ENCODE results near the gene RFPL4A. TPM values are rescaled to one million over a fixed set of nuclear protein-coding genes. Genes with fewer than 3 reads are reported as not detected.
"Not testable (repeated sequence)": the region's sequence is repeated elsewhere in the genome, so short reads cannot be mapped to it uniquely, and the experiment has no call there.

RFPL4A gene
- total RNA-seq, 4 donors from 2014 or later: not detected

DNA sequence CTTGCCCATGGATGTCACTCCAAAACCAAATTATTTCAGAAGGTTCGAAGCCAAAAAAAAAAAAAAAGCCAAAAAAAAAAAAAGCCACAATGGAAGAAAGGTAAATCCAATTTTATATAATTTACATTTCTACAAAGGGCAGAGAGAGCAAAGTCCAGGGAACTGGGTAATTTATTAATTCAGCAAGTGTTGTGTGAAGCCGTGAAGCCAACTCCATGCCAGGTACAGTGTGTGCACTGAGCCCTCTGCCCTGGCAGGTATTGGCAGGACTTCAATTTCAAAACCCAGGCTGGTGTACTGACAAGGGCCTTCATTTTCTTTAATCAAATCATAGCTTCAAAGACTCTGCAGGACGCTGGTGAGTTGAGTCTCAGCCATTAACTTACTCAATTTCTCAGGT is 5.5 kb upstream of the RFPL4A start:
- H3K36me3 ChIP-seq: no peaks in the 10 kb centered on the region
- 72% methylated on average over 3 of the region's 3 CpGs for WGBS
- no peak overlapping the region for H3K4me3 ChIP-seq
- TF ChIP-seq, protein P1, sequence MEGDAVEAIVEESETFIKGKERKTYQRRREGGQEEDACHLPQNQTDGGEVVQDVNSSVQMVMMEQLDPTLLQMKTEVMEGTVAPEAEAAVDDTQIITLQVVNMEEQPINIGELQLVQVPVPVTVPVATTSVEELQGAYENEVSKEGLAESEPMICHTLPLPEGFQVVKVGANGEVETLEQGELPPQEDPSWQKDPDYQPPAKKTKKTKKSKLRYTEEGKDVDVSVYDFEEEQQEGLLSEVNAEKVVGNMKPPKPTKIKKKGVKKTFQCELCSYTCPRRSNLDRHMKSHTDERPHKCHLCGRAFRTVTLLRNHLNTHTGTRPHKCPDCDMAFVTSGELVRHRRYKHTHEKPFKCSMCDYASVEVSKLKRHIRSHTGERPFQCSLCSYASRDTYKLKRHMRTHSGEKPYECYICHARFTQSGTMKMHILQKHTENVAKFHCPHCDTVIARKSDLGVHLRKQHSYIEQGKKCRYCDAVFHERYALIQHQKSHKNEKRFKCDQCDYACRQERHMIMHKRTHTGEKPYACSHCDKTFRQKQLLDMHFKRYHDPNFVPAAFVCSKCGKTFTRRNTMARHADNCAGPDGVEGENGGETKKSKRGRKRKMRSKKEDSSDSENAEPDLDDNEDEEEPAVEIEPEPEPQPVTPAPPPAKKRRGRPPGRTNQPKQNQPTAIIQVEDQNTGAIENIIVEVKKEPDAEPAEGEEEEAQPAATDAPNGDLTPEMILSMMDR (IDR thresholded peaks at IDR 0.05): no peak
- TF ChIP-seq POLR2AphosphoS5 (IDR thresholded peaks at IDR 0.05) (no peak), EP300 (IDR thresholded peaks at IDR 0.05) (no peak), POLR2A (IDR thresholded peaks at IDR 0.05) (no peak)
- H3K27ac ChIP-seq: no peak overlapping the region
- H3K4me1 ChIP-seq: no peaks in the 10 kb centered on the region
- H3K27me3 ChIP-seq: no peaks in the 10 kb centered on the region
- DNase-seq (ENCODE audit: low spot score in 2 of 2): no peak
- no peaks in the 10 kb centered on the region for H3K9me3 ChIP-seq

GRCh38 chr19:55756808-55757207 is 2.1 kb upstream of the RFPL4A start:
- WGBS: 80% methylated on average over 4 of the region's 4 CpGs

DNA sequence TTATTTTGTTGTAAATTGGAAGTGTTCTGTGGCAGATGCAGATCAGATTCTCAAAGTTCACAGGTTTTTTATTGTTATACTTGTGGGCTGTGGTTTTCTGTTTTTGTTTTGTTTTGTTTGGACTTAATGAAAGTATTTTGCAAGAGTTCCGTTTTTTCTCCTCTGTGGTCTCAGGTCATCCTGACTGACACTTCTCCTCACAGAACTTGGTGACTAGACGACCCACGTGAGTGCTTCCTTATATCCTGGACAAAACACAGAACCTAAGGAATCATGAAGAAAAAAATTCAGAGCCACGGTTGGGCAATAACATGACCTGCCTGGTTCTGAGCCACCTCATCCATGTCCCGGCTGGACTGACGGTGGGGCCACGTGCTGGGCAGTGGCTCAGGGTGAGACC is 7.6 kb downstream of the RFPL4A start:
- Histone ChIP-seq H3K27me3 (no peaks in the 10 kb centered on the region), H3K9me3 (no peaks in the 10 kb centered on the region), H3K36me3 (no peaks in the 10 kb centered on the region), H3K4me1 (no peaks in the 10 kb centered on the region), H3K4me3 (no peak overlapping the region), H3K27ac (no peak overlapping the region)
- DNase-seq (ENCODE audit: low spot score in 2 of 2): no peak
- no peak for TF ChIP-seq POLR2AphosphoS5 (IDR thresholded peaks at IDR 0.05)
- no peak for TF ChIP-seq POLR2A (IDR thresholded peaks at IDR 0.05)
- TF ChIP-seq EP300 (IDR thresholded peaks at IDR 0.05): no peak
- TF ChIP-seq, protein P1 (IDR thresholded peaks at IDR 0.05): no peak
- 74% methylated on average over 7 of the region's 7 CpGs for WGBS

More at GRCh38 chr19:55756808-55757207, 2.1 kb upstream of the RFPL4A start:
- H3K27ac ChIP-seq; DNase-seq (ENCODE audit: low spot score in 2 of 2); H3K4me3 ChIP-seq; H3K4me1 ChIP-seq; H3K9me3 ChIP-seq; H3K27me3 ChIP-seq; H3K36me3 ChIP-seq: not testable (repeated sequence)

DNA sequence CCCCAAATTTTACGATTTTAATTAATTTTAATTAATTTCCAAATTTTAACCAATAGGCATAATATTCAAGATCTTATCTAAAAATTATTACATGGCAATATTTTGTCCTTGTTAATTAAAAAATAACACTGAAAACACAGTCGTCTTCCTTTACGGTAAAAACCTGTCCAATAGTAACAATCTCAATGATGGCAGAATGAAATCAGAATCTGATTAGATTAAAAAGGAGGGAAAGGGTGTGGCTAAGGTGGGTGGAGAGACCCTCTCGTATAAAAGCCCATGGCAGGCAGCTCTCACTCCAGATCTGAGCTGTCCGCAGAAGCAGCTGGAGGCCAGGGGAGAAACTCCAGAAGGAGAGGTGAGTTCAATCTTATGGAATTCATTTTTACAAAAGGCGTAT is 9.9 kb downstream of the RFPL4A start, which contains the start of gene RFPL4AL1:
RFPL4AL1 (plus strand) TSS at position 301 of the 400 bp plus-strand sequence. CDS start 2,687 bp downstream, outside the sequence.
- not testable (repeated sequence) for H3K9me3 ChIP-seq; H3K4me3 ChIP-seq; H3K36me3 ChIP-seq; H3K27ac ChIP-seq; H3K4me1 ChIP-seq; DNase-seq (ENCODE audit: low spot score in 2 of 2); H3K27me3 ChIP-seq
- 89% methylated on average over 6 of the region's 6 CpGs for WGBS

DNA sequence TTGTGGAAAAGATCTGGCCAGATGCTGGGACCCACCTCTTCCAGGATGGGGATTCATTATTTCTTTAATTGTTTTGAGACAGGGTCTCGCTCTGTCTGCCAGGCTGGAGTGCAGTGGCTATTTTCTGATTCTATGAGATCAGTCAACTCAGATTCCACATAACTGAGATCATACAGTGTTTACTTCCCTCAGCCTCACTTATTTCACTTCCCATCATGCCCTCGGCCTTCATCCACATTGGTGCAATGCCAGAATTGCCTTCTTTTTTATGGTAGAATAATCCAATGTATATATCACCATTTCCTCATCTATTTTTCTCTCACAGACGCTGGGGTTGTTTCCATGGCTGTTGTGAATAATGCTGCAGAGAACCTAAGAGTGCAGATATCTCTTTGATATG is 10.7 kb downstream of the RFPL4A start:
- H3K4me1 ChIP-seq; H3K27ac ChIP-seq; H3K27me3 ChIP-seq; DNase-seq (ENCODE audit: low spot score in 2 of 2); H3K36me3 ChIP-seq; H3K4me3 ChIP-seq; H3K9me3 ChIP-seq: not testable (repeated sequence)
- WGBS: 67% methylated on average over 3 of the region's 3 CpGs

- H3K27ac ChIP-seq: no peak overlapping the region
- H3K36me3 ChIP-seq: no peaks in the 10 kb centered on the region
- peaks cover 4% of the 10 kb centered on the region for H3K27me3 ChIP-seq
- DNase-seq (ENCODE audit: low spot score in 2 of 2): no peak
- H3K4me3 ChIP-seq: no peak overlapping the region
- TF ChIP-seq EP300 (IDR thresholded peaks at IDR 0.05) (no peak), POLR2A (IDR thresholded peaks at IDR 0.05) (no peak), POLR2AphosphoS5 (IDR thresholded peaks at IDR 0.05) (no peak)
- no peaks in the 10 kb centered on the region for H3K4me1 ChIP-seq
- 48% methylated on average over 7 of the region's 7 CpGs for WGBS
- H3K9me3 ChIP-seq: no peaks in the 10 kb centered on the region
Observed at GRCh38 chr19:55777528-55777927, 18.6 kb downstream of the RFPL4A start.

DNA sequence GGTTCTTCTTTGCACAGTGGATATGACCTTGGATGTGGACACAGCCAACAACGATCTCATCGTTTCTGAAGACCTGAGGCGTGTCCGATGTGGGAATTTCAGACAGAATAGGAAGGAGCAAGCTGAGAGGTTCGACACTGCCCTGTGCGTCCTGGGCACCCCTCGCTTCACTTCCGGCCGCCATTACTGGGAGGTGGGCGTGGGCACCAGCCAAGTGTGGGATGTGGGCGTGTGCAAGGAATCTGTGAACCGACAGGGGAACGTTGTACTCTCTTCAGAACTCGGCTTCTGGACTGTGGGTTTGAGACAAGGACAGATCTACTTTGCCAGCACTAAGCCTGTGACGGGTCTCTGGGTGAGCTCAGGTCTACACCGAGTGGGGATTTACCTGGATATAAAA is 19.4 kb downstream of the RFPL4A start:
- Histone ChIP-seq H3K27me3 (peaks cover 5% of the 10 kb centered on the region), H3K36me3 (no peaks in the 10 kb centered on the region), H3K4me3 (no peak overlapping the region), H3K27ac (no peak overlapping the region), H3K4me1 (no peaks in the 10 kb centered on the region), H3K9me3 (no peaks in the 10 kb centered on the region)
- TF ChIP-seq POLR2A (IDR thresholded peaks at IDR 0.05) (no peak), POLR2AphosphoS5 (IDR thresholded peaks at IDR 0.05) (no peak), EP300 (IDR thresholded peaks at IDR 0.05) (no peak)
- TF ChIP-seq, protein P1 (IDR thresholded peaks at IDR 0.05): no peak
- 89% methylated on average over 16 of the region's 16 CpGs for WGBS
- DNase-seq (ENCODE audit: low spot score in 2 of 2): no peak

Data from suprapubic skin (tissue), 4 donors.